Measurements from ENCODE around the gene CORIN.
"Not testable (repeated sequence)": the region's sequence is repeated elsewhere in the genome, so short reads cannot be mapped to it uniquely, and the experiment has no call there.

The CORIN gene

GRCh38 chr4:47553329-47554125 is 284.3 kb downstream of the CORIN start:
- no peak for DNase-seq

- no peak for DNase-seq
Measured at GRCh38 chr4:47551682-47552081, 286.2 kb downstream of the CORIN start.

- no peak for DNase-seq
Measured at GRCh38 chr4:47550899-47551548, 286.8 kb downstream of the CORIN start.

DNA sequence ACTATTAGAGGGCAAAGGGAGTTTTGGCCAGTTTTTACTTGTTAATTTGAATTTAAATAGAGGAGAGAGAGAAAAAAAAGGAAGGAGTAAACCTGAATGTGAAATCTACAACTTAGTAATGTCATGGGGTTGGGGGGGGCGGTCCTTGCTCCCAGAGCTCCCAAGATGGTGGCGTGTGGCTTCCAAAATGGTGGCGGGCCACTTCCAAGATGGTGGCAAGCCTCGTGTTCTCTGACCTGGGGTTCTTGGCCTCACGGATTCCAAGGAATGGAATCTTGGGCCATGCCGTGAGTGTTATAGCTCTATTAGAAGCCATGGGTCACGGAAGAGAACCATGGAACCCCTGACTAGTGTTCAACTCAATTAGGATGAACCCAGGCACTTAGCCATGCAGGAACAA is 287.5 kb downstream of the CORIN start:
- not testable (repeated sequence) for DNase-seq

Measured in islet precursor cell (in vitro differentiated cells).